HuH-7 (cell line): ENCODE measurements around the gene PFDN4.

Experiments
- DNase-seq: peaks from one replicate; pipeline ENCODE4 v3.0.0; 2011; ENCODE audit warnings: low spot score

PFDN4 gene

GRCh38 chr20:54200487-54201267, 7.2 kb upstream of the PFDN4 start:
- DNase-seq, result no peak

- no peak for DNase-seq
These were observed 6.5 kb upstream of the PFDN4 start for GRCh38 chr20:54201268-54201846.

GRCh38 chr20:54203281-54203680, 4.6 kb upstream of the PFDN4 start:
- DNase-seq, result no peak

- DNase-seq, result no peak
These were observed 3.8 kb upstream of the PFDN4 start for GRCh38 chr20:54204063-54204462.

- DNase-seq, result no peak
These were observed 3.4 kb upstream of the PFDN4 start for GRCh38 chr20:54204481-54204880.

GRCh38 chr20:54205450-54205849, 2.4 kb upstream of the PFDN4 start:
- DNase-seq, result no peak

GRCh38 chr20:54207053-54207742, 689 bp upstream of the PFDN4 start:
- DNase-seq, result no peak

GRCh38 chr20:54208548-54209176, 775 bp downstream of the PFDN4 start:
- DNase-seq, result peak; percentile 26

- DNase-seq, result no peak
These were observed 1.4 kb downstream of the PFDN4 start for GRCh38 chr20:54209216-54209813.

GRCh38 chr20:54212226-54212625, 4.3 kb downstream of the PFDN4 start:
- no peak for DNase-seq

- DNase-seq, result no peak
These were observed 5.0 kb downstream of the PFDN4 start for GRCh38 chr20:54212871-54213270.

GRCh38 chr20:54214566-54214965, 6.7 kb downstream of the PFDN4 start:
- DNase-seq, result no peak

- DNase-seq, result no peak
These were observed 7.4 kb downstream of the PFDN4 start for GRCh38 chr20:54215157-54215789.

GRCh38 chr20:54217762-54218161, 9.9 kb downstream of the PFDN4 start:
- DNase-seq, result no peak

GRCh38 chr20:54218470-54218869, 10.6 kb downstream of the PFDN4 start:
- no peak for DNase-seq

- DNase-seq, result no peak
These were observed 12.0 kb downstream of the PFDN4 start for GRCh38 chr20:54219751-54220426.

GRCh38 chr20:54220722-54221121, 12.8 kb downstream of the PFDN4 start:
- no peak for DNase-seq

GRCh38 chr20:54221353-54221752, 13.5 kb downstream of the PFDN4 start:
- DNase-seq, result no peak

GRCh38 chr20:54221996-54222890, 14.4 kb downstream of the PFDN4 start:
- no peak for DNase-seq

GRCh38 chr20:54223285-54223684, 15.4 kb downstream of the PFDN4 start:
- DNase-seq, result no peak
